ENCODE measurements around the gene MAP3K10.
"Not testable (repeated sequence)": the region's sequence is repeated elsewhere in the genome, so short reads cannot be mapped to it uniquely, and the experiment has no call there.

The MAP3K10 gene

GRCh38 chr19:40216777-40217026 is 25.5 kb downstream of the MAP3K10 start:
- DNase-seq (ENCODE audit: low read depth in 2 of 3, low spot score in 1 of 3) = no peak

DNA sequence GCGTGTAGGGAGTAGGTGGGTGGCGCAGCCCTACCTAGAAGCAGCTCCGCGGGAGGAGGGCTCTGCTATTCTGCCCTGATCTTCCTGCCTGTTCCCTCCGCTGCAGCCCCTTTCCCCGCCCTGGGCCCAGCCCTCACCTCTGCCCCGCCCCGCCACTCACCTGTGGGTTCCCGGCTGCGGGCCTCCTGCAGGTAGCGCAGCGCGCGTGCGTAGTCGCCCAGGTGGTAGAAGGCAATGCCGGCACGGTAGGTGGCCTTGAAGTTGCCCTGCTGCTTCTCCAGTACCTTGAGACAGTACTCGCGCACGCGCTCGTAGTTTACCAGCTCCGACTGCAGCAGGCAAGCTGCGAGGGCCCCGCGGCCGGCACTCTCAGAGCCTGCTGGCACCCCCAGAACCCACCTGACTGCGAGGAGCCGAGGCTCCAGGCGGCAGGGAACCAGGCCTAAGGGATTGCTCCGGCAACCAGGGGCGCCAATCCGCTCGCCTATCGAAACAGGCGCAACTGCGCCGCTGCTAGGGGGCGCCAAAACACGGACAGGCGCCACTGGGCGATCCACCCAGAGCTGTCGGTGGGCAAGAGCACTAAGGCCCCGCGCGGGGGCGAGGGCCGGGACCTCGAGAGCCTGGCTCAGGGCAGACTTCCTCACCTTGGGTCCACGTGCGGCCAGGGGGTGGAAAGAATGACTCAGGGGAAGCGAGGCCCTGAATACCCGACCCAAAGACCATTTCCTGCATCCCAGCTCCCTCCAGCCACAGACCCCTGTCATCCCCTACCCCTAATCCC is 26.0 kb downstream of the MAP3K10 start:
- no peak for DNase-seq (ENCODE audit: low read depth in 2 of 3, low spot score in 1 of 3)

DNA sequence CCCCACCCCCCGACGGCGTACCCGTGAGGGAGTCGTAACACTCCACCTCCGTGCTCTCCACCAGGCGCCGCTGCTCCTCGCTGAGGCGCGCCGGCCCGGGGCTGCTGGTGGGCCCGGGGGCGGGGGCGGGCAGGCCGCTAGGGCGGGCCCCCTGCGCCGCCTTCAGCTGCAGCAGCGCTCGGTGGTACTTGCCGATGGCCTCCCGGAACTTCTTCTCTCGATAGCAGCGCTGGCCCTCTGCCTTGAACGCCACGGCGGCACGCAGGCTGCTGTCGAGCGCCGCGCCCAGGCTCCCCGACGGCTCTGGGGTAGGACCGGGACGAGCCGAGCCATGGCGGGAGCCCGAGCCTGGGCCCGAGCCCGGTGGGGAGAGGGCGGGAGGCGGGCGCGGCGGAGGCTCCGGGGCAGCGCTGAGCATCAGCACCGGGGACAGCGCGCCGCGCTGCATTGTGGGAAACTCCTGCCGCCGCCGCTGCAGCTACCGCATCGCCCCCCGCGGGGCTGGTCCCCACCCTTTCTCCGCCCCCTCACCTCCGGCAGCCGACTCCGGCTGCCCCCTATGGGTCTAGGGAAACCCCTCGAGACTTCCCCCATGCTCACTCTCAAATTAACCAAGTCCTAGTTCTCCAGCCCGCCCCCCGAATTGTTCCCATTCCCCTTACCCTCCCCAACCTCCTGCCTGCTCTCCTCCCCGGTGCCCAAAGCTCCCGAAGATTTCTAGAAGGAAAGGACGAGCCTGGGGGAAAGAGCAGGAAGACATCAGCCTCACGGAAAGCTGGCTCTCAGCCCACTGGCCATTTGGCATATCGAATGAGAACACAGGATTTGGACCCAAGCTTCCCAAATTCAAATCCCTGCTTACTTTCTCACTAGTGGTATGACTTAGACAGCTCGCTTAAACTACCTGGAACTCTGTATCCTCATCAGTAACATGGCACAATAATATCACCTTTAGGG is 27.0 kb downstream of the MAP3K10 start, which contains the start of gene TTC9B:
TSS of gene TTC9B (minus strand) at position 451 of the 957 bp plus-strand sequence. CDS start at position 448, 3 bp downstream.
- peak in 1 of 3 donors; percentile 30 for DNase-seq (ENCODE audit: low read depth in 2 of 3, low spot score in 1 of 3)

DNA sequence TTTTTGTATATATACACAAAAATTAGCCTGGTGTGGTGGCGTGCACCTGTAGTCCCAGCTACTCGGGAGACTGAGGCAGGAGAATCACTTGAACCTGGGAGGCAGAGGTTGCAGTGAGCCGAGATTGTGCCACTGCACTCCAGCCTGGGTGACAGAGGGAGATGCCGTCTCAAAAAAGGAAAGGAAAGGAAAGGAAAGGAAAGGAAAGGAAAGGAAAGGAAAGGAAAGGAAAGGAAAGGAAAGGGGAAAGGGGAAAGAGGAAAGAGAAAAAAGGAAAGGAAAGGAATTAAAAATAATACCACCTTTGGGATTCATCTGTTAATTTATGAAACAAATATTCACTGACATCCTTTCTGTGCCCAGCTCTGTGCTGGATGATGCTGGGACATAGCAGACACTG is 27.8 kb downstream of the MAP3K10 start:
- not testable (repeated sequence) for DNase-seq (ENCODE audit: low read depth in 2 of 3, low spot score in 1 of 3)

GRCh38 chr19:40219721-40220276 is 28.6 kb downstream of the MAP3K10 start:
- DNase-seq (ENCODE audit: low read depth in 2 of 3, low spot score in 1 of 3) = no peak

DNA sequence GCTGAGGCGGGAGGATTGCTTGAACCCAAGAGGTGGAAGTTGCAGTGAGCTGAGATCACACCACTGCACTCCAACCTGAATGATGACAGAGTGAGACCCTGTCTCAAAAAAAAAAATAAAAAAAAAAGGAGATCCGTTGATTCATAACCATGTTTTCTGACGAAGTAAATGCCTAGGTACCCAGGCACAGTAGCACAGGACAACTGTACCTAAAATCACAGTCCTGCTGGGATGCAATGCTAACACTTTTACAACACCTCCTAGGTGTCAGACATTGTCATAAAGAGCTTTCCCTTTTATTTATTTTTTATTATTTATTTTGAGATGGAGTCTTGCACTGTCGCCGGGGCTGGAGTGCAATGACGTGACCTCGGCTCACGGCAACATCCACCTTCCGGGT is 29.4 kb downstream of the MAP3K10 start:
- no peak for DNase-seq (ENCODE audit: low read depth in 2 of 3, low spot score in 1 of 3)

GRCh38 chr19:40221858-40222619 is 30.8 kb downstream of the MAP3K10 start:
- DNase-seq (ENCODE audit: low read depth in 2 of 3, low spot score in 1 of 3) = peak; percentile 50 to 70 (median 66)

DNA sequence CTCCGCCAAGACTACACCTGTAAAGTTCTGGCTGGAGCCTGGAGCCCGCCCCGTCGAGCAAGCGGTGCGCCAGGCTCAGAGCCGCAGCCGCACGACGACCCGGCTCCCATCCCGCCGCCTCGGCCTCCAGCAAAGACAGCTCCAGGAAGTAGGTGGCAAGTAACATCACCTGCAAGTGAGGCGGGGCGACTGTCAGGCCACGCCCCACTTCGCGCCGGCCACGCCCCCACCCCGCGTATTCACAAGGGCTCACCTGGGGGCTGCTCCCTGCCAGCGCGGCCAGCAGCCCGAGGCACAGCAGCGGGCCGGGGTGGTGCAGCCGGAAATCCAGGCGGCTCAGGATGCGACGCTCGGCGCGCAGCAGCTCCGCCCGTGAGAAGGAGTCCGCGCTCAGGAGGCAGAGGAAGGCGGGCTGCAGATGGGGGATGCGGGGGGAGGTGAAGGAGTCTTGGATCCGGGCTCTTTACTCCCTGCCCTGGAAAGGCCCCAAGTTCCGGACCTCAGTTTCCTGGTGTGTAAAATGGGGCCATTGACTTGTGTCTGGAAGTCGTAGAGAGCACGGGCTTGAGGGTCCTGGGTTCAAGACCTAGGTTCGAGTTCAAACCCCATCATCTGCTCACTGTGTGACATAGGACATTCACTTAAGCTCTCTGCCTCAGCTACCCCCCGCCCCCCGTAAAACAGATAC is 32.1 kb downstream of the MAP3K10 start:
- DNase-seq (ENCODE audit: low read depth in 2 of 3, low spot score in 1 of 3) = no peak

DNA sequence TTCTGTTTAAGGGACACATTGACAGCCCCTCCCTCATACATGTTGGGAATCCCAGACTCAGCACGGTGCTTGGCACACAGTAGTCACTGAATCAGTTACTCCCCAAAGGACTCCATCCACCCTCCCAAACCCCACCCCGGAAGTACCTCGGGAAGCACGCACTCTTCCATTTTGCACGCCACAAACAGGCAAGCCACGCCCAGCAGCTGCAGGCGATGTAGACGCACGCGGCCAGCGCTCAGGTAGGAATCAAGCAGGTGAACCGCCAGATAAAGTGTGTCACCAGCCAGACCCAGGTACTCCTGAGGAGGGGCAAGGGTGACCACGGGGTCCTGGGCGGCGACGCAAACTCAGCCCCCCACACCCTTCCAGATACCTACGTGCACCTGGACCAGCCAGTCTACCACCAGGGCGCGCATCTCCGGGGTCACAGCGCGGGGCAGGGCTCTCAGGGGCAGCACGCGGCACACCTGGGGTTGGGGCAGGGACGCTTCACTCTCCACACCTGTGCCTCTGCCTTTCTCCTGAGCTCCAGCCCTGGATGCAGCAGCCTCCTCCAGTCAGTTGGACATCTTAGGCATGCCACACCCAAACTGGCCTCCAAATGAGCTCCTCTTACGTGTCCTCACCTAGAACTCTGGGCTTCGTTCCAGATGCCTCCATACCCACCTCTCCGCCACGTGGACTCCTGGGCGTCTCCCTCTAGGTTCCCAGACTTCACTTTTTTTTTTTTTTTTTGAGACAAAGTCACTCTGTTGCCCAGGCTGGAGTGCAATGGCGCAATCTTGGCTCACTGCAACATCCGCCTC is 33.3 kb downstream of the MAP3K10 start:
- DNase-seq (ENCODE audit: low read depth in 2 of 3, low spot score in 1 of 3) = no peak

DNA sequence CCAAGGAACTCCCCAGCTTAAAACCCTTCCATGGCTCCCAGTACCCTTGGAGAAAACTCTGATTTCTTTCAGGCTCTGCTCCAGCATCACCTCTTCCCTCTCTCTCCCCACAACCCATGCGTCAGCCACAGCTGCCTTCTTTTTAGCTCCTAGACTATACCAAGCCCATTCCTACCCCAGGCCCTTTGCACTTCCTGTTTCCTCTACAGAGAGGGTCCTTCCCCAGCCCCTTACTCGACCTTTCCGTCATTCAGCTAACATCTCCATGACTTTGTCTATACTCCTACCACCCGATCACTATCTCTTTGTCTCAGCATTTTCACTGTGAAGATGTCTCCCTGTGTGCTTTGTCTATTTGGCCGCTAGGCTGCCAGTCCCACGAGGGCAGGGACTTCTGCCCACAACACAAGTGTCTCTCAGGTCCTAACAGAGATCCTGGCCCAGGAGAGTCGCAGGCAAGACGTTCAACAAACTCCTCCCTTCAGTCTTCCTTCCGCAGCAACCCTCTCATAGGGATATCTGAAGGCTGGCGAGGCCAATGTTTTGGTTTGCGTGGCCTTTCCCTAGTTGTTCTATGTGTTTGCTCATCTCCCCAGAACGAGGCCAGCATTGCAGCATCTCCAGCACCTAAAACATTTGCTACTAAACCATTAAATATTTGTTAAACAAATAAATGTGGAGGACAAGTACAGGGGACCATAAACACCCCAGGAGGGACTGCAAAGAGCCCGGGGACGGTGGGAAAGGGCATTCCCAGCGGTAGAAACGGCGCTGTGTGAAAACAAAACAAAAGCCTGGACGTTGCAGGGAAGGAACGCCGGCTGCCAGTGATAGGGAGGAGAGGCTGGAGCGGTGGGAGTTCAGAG is 34.4 kb downstream of the MAP3K10 start:
- DNase-seq (ENCODE audit: low read depth in 2 of 3, low spot score in 1 of 3) = no peak

- DNase-seq (ENCODE audit: low read depth in 2 of 3, low spot score in 1 of 3) = no peak
Measured at GRCh38 chr19:40228346-40228745, 37.1 kb downstream of the MAP3K10 start.

DNA sequence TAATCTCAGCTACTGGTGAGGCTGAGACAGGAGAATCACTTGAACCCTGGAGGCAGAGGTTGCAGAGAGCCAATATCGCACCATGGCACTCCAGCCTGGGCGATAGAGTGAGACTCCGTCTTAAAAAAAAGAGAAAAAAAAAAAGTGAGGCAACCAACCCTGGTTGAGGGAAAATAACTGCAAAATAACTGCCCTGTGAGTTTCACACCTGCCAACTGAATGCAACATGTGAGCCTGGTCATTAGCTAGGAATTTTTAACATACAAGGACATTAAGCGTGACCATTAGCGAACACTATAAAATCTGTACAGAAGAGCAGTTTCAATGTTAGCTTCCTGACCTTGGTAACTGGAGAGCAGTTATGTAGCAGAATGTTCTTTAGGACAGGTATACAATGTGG is 37.6 kb downstream of the MAP3K10 start:
- no peak for DNase-seq (ENCODE audit: low read depth in 2 of 3, low spot score in 1 of 3)

- peak in 1 of 3 donors; percentile 33 for DNase-seq (ENCODE audit: low read depth in 2 of 3, low spot score in 1 of 3)
Measured at GRCh38 chr19:40229484-40229883, 38.3 kb downstream of the MAP3K10 start.

GRCh38 chr19:40229926-40230417 is 38.7 kb downstream of the MAP3K10 start:
- no peak for DNase-seq (ENCODE audit: low read depth in 2 of 3, low spot score in 1 of 3)

DNA sequence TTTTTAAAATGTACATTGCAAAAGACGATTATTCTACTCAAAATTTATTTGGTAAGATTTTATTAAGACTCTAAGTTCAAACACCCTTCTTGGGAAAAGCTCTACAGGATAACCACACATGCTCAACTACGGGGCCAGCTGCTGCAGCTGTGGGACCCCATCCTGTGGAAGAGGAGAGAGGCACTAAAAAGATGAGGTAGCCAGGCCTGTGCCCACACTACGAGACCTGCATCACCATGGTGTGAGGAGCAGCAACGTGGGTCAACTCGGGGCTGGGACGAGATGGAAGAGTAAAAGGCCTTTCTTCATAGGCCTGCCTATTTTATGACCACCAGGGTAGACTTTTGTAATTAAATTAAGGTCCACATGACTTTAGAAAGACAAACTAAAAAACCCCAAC is 39.8 kb downstream of the MAP3K10 start:
- DNase-seq (ENCODE audit: low read depth in 2 of 3, low spot score in 1 of 3) = no peak

DNA sequence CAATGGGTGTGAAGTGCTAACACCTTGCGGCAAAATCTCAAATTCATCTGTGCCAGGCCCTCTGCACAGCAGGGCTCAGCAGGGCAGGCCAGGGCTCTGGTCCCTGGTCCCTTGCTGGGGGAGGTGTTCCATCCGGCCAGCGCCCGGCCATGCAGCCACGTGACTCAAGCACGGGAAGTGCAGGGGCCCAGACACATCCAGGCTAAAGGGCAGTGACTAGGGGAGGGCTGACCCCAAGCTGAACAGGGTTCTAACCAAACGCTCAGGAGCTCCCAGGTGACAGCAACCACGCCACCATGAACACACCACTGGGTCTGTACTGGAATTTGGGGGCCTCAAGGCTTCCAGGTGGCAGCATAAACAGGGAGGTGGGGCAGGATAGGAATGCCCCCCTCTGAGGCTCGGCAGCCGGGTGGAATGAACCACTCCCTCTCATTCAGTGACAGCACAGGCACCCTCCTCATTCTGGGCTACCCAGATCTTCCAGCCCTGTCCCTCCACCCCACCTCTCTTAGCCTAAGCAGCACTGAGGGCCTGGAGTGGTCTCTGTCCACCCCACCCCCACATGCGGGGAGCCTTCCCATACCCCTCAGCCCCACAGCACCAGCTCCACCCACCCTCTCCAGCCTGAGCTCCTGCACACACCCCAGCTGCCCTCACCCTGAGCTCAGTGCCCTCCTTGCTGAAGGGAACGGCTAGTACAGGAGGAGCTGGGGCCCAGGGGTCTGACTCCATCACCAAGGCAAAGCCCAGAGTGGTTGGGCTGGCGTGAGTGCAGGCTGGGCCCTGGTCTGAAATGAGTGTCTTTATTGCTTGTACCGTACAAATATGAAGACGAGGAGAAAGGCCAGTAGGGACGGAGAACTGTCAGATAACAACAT is 40.6 kb downstream of the MAP3K10 start:
- no peak for DNase-seq (ENCODE audit: low read depth in 2 of 3, low spot score in 1 of 3)

- no peak for DNase-seq (ENCODE audit: low read depth in 2 of 3, low spot score in 1 of 3)
Measured at GRCh38 chr19:40232479-40232878, 41.3 kb downstream of the MAP3K10 start.

Data from stimulated activated CD4-positive, alpha-beta T cell treated with anti-CD3 and anti-CD28 coated beads, Interleukin-12 subunit alpha, Interleukin-12 subunit beta, amount 100 ng/mL, for 48 hours (primary cell).